ENCODE data around the gene OR51E1.
A peak's percentile ranks its signal among the peaks of the same experiment; 100 is the strongest.

Gene OR51E1

DNA sequence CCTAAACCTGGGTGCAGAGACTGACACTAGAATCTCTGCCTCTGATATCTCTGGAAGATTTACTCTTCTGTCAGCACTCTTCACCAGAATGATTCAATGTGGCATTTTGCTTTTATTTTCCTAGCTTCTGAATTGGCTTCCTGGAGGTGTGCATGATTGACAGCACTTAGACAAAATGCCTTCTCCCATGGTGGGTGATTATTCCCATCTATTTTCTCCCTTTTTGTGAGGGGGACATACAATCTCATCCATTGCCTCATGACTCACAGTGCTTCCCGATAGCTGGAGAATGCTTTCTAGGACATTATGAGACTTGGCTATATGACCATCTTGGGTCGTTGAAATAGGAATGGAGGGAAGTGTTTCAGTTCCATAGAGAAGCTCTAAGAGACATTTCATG lies 31.8 kb upstream of the OR51E1 start:
- H3K27ac ChIP-seq: no peak overlapping the region
- TF ChIP-seq, protein P1, sequence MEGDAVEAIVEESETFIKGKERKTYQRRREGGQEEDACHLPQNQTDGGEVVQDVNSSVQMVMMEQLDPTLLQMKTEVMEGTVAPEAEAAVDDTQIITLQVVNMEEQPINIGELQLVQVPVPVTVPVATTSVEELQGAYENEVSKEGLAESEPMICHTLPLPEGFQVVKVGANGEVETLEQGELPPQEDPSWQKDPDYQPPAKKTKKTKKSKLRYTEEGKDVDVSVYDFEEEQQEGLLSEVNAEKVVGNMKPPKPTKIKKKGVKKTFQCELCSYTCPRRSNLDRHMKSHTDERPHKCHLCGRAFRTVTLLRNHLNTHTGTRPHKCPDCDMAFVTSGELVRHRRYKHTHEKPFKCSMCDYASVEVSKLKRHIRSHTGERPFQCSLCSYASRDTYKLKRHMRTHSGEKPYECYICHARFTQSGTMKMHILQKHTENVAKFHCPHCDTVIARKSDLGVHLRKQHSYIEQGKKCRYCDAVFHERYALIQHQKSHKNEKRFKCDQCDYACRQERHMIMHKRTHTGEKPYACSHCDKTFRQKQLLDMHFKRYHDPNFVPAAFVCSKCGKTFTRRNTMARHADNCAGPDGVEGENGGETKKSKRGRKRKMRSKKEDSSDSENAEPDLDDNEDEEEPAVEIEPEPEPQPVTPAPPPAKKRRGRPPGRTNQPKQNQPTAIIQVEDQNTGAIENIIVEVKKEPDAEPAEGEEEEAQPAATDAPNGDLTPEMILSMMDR (conservative IDR thresholded peaks at IDR 0.05): no peak

DNA sequence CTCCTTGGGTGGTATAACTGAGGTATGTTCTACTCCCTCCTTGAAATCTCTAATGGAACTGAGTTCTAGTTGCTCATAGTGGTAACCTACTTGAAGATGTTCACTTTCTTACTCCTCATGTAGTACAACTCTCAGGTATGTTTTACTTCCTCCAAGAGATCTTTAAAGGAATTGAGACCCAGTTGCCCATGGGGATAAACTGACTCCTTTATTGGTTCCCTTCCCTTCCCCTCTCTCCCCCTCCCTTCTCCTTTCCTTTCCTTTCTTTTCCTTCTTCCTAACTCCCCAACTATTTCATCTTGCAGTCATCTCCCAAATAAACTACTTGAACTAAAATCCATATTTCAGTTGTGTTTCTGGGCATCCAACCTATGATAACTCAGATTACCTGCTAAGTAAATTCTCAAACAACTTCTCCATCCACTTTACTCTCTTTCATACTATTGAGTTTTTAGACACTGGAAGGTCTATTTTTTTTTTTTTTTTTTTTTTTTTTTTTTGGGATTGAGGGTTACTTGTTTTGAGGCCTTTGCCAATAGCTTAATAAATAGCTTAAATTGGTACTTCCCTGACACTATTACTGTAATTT lies 27.8 kb upstream of the OR51E1 start:
- TF ChIP-seq, protein P1 (conservative IDR thresholded peaks at IDR 0.05): no peak
- no peak overlapping the region for H3K27ac ChIP-seq

DNA sequence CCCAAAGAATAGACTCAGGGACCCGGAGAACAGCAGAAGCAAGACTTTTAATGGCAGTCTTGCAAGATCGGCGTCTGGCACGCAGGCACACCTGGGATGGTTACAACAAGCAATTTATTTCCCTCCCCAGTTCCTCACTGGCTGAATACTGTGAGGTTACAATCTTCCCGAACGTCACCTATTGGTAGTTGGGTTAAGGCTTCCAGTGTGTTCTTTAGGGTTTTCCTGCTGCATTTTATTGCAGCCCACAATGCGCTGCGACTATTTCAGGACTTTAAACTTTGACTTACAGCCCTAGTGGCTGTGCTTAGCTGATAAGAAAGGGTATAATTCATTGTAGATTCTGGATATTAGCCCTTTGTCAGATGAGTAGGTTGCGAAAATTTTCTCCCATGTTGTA lies 24.3 kb upstream of the OR51E1 start:
- H3K27ac ChIP-seq: no peak overlapping the region
- TF ChIP-seq, protein P1 (conservative IDR thresholded peaks at IDR 0.05): no peak

DNA sequence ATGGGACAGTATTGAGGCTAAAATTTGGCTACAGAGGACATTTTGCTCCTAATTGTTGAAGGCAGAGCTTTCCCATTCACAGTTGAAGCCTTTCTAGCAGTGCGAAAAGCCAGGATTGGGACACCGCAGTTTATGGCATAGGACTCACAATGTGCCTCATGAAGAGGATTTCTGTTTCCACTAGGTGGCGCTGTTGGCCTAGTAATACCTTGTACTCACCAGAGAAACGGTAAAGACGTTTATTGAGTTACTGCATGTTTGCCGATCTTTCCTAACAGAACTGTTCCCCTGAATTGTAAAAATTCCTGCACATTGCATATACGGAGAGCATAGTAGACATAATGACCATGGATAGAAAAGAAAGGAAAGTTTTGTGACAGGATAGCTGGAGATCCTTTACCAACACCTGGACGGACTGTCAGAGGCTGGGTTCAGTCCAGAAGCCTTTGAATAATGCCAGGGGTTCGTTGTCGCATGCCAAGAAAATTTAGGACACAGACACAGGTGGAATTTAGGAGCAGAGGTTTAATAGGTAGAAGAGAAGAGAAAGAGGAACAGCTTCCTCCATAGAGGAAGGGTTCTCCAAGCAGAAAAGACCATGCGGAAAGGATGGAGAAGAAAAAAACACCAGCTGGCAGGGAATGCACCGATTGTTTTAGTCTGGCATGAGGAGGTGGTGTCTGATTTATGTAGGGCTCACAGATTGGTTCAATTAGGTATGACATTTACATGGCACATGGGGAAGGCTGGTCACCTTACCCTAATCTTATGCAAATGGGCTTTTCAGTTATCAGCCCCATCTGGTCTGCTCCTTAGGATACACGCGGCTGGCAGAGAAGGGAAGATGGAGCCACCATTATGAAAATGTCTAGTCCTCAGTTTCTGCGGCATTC lies 17.3 kb upstream of the OR51E1 start:
- TF ChIP-seq, protein P1 (conservative IDR thresholded peaks at IDR 0.05): peak; percentile 75
- peak overlapping the region; percentile 51; the same call in 1 of the 2 replicates for H3K27ac ChIP-seq

DNA sequence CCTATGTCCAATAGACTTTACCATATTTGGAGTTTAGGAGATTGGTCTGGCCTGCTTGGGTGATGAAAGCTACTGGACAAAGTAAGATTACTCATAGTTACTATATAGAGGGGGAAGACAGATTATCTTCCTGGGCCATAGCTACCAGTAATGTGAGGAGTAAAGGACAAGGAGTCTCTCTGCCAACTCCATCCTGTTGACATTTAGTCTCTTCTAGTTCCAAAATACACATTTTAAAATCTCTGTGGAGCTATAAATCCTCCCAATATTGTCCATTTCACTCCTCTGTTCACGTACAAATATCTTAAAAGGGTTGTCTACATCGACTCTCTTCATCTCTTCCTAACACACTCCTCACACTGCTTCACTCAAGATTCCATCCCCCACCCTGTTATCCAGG lies 7.6 kb upstream of the OR51E1 start:
- TF ChIP-seq, protein P1 (conservative IDR thresholded peaks at IDR 0.05): no peak
- peak overlapping the region; percentile 92 for H3K27ac ChIP-seq

DNA sequence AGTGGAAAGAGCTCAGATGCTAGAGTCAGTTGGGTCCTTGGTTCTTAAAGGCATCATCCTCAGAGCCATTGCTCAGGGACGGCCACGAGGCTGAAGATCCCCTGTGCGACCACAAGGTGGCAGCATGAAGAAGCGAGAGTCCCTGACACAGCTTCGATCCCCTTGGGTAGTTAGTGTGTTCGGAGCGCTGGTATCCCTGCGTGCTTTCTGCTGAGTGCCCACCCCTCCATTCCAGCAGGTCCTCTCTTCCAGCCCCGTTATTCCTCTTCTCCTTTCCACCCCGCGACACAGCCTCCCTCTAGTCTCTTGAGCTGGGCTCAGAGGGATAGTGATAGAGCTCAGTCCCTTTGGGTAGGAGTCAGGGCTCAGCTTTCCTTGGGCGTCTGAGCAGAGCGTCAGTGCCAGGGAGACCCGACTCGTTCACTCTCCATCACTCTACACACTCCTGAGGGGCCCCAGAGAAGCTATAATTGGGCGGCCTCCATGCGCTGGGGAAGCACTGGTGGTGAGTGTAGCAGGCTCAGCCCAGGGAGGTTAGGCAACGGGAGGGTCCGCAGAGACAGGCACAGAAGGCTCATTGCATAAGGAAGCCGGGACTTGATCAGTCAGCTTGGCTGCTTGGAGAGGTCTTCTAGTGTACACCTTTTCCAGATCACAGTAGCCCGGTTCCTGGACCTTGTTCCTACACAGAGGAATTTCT lies 6.7 kb upstream of the OR51E1 start, which contains the start of gene OR51D1:
TSS of gene OR51D1 (plus strand) at position 516 of the 700 bp plus-strand sequence. CDS start 2,314 bp downstream, outside the sequence.
- H3K27ac ChIP-seq: peak within 1 kb of the TSS; percentile 92
- TF ChIP-seq, protein P1 (conservative IDR thresholded peaks at IDR 0.05): peak; percentile 88

DNA sequence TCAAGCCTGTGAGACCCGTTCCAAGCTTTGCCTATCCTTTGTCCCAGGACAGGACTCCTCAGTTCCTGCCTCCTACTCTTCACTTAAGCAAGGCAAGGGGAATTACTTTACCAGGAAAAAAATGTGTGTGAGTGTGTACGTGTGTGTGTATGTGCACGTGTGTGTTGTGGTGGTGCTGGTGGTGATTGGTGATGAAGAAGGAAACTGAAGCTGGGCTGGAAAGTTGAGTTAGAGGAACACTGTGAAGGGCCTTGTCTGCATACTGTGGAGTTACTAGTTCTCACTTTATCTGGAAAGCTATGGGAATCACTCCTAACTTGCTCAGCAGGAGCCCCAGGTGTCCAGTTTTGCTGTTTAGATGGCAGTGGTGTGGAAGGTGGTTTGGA lies 6.1 kb upstream of the OR51E1 start:
- H3K27ac ChIP-seq: peak overlapping the region; percentile 92
- TF ChIP-seq, protein P1 (conservative IDR thresholded peaks at IDR 0.05): no peak

Measured in VCaP (cell line).